SK-N-SH treated with all-trans-retinoic acid at 6 μM for 48 hours (cell line): Measurements from ENCODE around the gene TNFRSF1B.

Experiments used
- CSRNP3 ChIP-seq: fragments of 250-450 bp; sonication (Bioruptor Pico); IDR thresholded peaks from 2 replicates; pipeline ENCODE4 v1.5.1; 2021; ENCODE audit warnings: mild to moderate bottlenecking, moderate library complexity
- PATZ1 ChIP-seq: fragments of 250-450 bp; sonication (Bioruptor Pico); IDR thresholded peaks from 2 replicates; pipeline ENCODE4 v1.8.0; 2020; ENCODE audit warnings: mild to moderate bottlenecking, moderate library complexity, borderline replicate concordance
- TOX ChIP-seq: fragments of 250-450 bp; sonication (Bioruptor Pico); IDR thresholded peaks from 2 replicates; pipeline ENCODE4 v1.8.0; 2021; ENCODE audit warnings: mild to moderate bottlenecking, moderate library complexity, borderline replicate concordance

- TF ChIP-seq PATZ1 (CRISPR knock-in tag) = no peak
- no peak for TF ChIP-seq TOX
- no peak for TF ChIP-seq CSRNP3 (CRISPR knock-in tag)
Measured at GRCh38 chr1:12166834-12167492, at the start of gene TNFRSF1B.
